H1 (cell line): ENCODE measurements around the gene MUC2. TPM values are rescaled to one million over a fixed set of nuclear protein-coding genes. Genes with fewer than 3 reads are reported as not detected.

Experiments
- CTCF ChIA-PET: fragments of 300-600 bp; sonication (Branson Sonifier 250); formaldehyde crosslinking; loops from one replicate; lab custom pipeline; 2021; ENCODE audit not compliant: partially characterized antibody; lab: Charles Lee
- POLR2A ChIA-PET: fragments of 300-600 bp; sonication (Branson Sonifier 250); formaldehyde crosslinking; loops from one replicate; lab custom pipeline; 2021; ENCODE audit warnings: inconsistent platforms; ENCODE audit not compliant: partially characterized antibody; lab: Charles Lee
- DNase-seq, 2 experiments: peaks; one replicate each; pipeline versions ENCODE4 v3.0.0 to v3.0.0-alpha.2; 2010 to 2022; ENCODE audit warnings: low spot score in 2 of 2, low read depth in 1 of 2, mixed read lengths in 1 of 2
- FAIRE-seq: peaks from 2 replicates; lab custom pipeline; 2011; peaks lifted over from hg19 to GRCh38; lab: Jason Lieb, UNC
- H2AFZ ChIP-seq: 2 replicates; pipeline ENCODE4 v1.8.1; 2012; ENCODE audit warnings: low read length, inconsistent platforms
- H2AK5ac ChIP-seq: 2 replicates; pipeline ENCODE4 v1.6.1; 2013; ENCODE audit warnings: low read depth, low read length
- H2BK120ac ChIP-seq: replicated peaks from 2 replicates; pipeline ENCODE3; 2013; ENCODE audit warnings: low read depth, low read length, inconsistent platforms
- H2BK12ac ChIP-seq: 2 replicates; pipeline ENCODE4 v1.6.1; 2013; ENCODE audit warnings: low read depth, low read length
- H2BK15ac ChIP-seq: 2 replicates; pipeline ENCODE4 v1.6.1; 2013; ENCODE audit warnings: low read length
- H2BK20ac ChIP-seq: 2 replicates; pipeline ENCODE4 v1.6.1; 2013; ENCODE audit warnings: low read length
- H2BK5ac ChIP-seq: 2 replicates; pipeline ENCODE4 v1.6.1; 2013; ENCODE audit warnings: low read depth, low read length
- H3K14ac ChIP-seq: 2 replicates; pipeline ENCODE4 v1.6.1; 2013; ENCODE audit warnings: inconsistent platforms; ENCODE audit not compliant: insufficient read length
- H3K18ac ChIP-seq: 2 replicates; pipeline ENCODE4 v1.6.1; 2013; ENCODE audit warnings: low read length; ENCODE audit errors: extremely low read depth
- H3K23ac ChIP-seq: 2 replicates; pipeline ENCODE4 v1.6.1; 2013; ENCODE audit warnings: inconsistent platforms; ENCODE audit not compliant: insufficient read length
- H3K23me2 ChIP-seq: 2 replicates; pipeline ENCODE4 v1.6.1; 2013; ENCODE audit warnings: low read depth, low read length
- H3K27ac ChIP-seq: 2 replicates; pipeline ENCODE4 v1.6.1; 2011; ENCODE audit warnings: low read depth, low read length, inconsistent platforms
- H3K27me3 ChIP-seq, 4 experiments: replicated peaks in 1 of 4; 1 replicate in 1 of 4; 2 replicates in 3 of 4; pipeline versions ENCODE4 v1.6.1 to v1.8.1; 2011 to 2013; ENCODE audit warnings: low read length in 3 of 4, mild to moderate bottlenecking in 3 of 4, inconsistent platforms in 2 of 4, mixed read lengths in 2 of 4, moderate library complexity in 1 of 4; ENCODE audit not compliant: control insufficient read depth in 3 of 4, insufficient read depth in 3 of 4; ENCODE audit errors: extremely low read depth in 1 of 4
- H3K36me3 ChIP-seq, 4 experiments: 2 replicates each; pipeline versions ENCODE4 v1.6.1 to v1.8.1; 2011 to 2013; ENCODE audit warnings: mild to moderate bottlenecking in 4 of 4, low read length in 3 of 4, moderate library complexity in 2 of 4, control low read depth in 1 of 4, inconsistent platforms in 1 of 4; ENCODE audit not compliant: insufficient read depth in 4 of 4, control insufficient read depth in 2 of 4
- H3K4ac ChIP-seq: replicated peaks from 2 replicates; pipeline ENCODE3; 2013; ENCODE audit warnings: low read length, low read depth, mixed read lengths, inconsistent platforms; ENCODE audit not compliant: insufficient read length
- H3K4me1 ChIP-seq, 4 experiments: replicated peaks in 1 of 4; 1 replicate in 1 of 4; 2 replicates in 3 of 4; pipeline versions ENCODE4 v1.6.1 to v1.8.1; 2011 to 2013; ENCODE audit warnings: low read length in 3 of 4, inconsistent platforms in 2 of 4, mixed read lengths in 1 of 4; ENCODE audit not compliant: insufficient read depth in 4 of 4, control insufficient read depth in 3 of 4
- H3K4me2 ChIP-seq, 2 experiments: 2 replicates each; pipeline versions ENCODE4 v1.6.1 to v1.8.1; 2011 to 2013; ENCODE audit warnings: low read depth in 2 of 2, low read length in 2 of 2, control low read depth in 1 of 2, inconsistent platforms in 1 of 2, mild to moderate bottlenecking in 1 of 2; ENCODE audit not compliant: insufficient read depth in 1 of 2
- H3K4me3 ChIP-seq, 4 experiments: fragments of 200-600, 300-600 bp in 1 of 4; sonication (generic), shearing (Covaris generic), sonication (Bioruptor Twin) in 1 of 4; 2 replicates each; pipeline versions ENCODE4 v1.5.1 to v1.8.1; 2011 to 2016; ENCODE audit warnings: low read length in 4 of 4, low read depth in 3 of 4, control low read depth in 2 of 4, inconsistent platforms in 2 of 4, mild to moderate bottlenecking in 2 of 4, mixed read lengths in 1 of 4, moderate library complexity in 1 of 4; ENCODE audit not compliant: insufficient read depth in 2 of 4; ENCODE audit errors: extremely low read depth in 1 of 4
- H3K56ac ChIP-seq: replicated peaks from 2 replicates; pipeline ENCODE3; 2013; ENCODE audit warnings: low read depth, mild to moderate bottlenecking, mixed read lengths, low read length, inconsistent platforms; ENCODE audit not compliant: insufficient read length
- H3K79me1 ChIP-seq: 2 replicates; pipeline ENCODE4 v1.6.1; 2013; ENCODE audit warnings: low read depth, low read length, control low read depth
- H3K79me2 ChIP-seq, 2 experiments: 2 replicates each; pipeline versions ENCODE4 v1.6.1 to v1.8.1; 2012 to 2013; ENCODE audit warnings: low read length in 2 of 2, mild to moderate bottlenecking in 2 of 2, inconsistent platforms in 1 of 2; ENCODE audit not compliant: insufficient read depth in 2 of 2, control insufficient read depth in 1 of 2
- H3K9ac ChIP-seq, 4 experiments: replicated peaks in 1 of 4; 1 replicate in 1 of 4; 2 replicates in 3 of 4; pipeline versions ENCODE4 v1.6.1 to v1.8.1; 2011 to 2013; ENCODE audit warnings: low read depth in 3 of 4, low read length in 3 of 4, control low read depth in 2 of 4, mild to moderate bottlenecking in 2 of 4, moderate library complexity in 2 of 4, inconsistent platforms in 1 of 4; ENCODE audit errors: extremely low read depth in 1 of 4
- H3K9me3 ChIP-seq, 2 experiments: 2 replicates each; pipeline versions ENCODE4 v1.6.1 to v1.8.1; 2012 to 2013; ENCODE audit warnings: mild to moderate bottlenecking in 2 of 2, moderate library complexity in 2 of 2, control low read depth in 1 of 2, inconsistent platforms in 1 of 2, low read depth in 1 of 2, low read length in 1 of 2, mixed read lengths in 1 of 2; ENCODE audit not compliant: insufficient read depth in 2 of 2
- H4K20me1 ChIP-seq, 2 experiments: replicated peaks in 1 of 2; 2 replicates each; pipeline versions ENCODE3 to v1.8.1; 2011 to 2013; ENCODE audit warnings: inconsistent platforms in 2 of 2, low read length in 2 of 2, mild to moderate bottlenecking in 1 of 2; ENCODE audit not compliant: insufficient read depth in 2 of 2, control insufficient read depth in 1 of 2
- H4K5ac ChIP-seq: 2 replicates; pipeline ENCODE4 v1.6.1; 2013; ENCODE audit warnings: low read length, low read depth, mixed read lengths, inconsistent platforms; ENCODE audit not compliant: insufficient read length
- H4K8ac ChIP-seq: 2 replicates; pipeline ENCODE4 v1.8.0; 2013; ENCODE audit warnings: mild to moderate bottlenecking, moderate library complexity, low read length, inconsistent platforms; ENCODE audit not compliant: insufficient read depth; ENCODE audit errors: extremely low read depth
- H4K91ac ChIP-seq: replicated peaks from 2 replicates; pipeline ENCODE3; 2013; ENCODE audit warnings: low read length, mixed read lengths, inconsistent platforms; ENCODE audit not compliant: insufficient read length
- BCL11A ChIP-seq, 2 experiments: IDR thresholded peaks; one replicate each; pipeline ENCODE4 v1.6.1; 2011; ENCODE audit warnings: low read depth in 2 of 2, low read length in 2 of 2, mild to moderate bottlenecking in 2 of 2
- JUN ChIP-seq: IDR thresholded peaks from 2 replicates; pipeline ENCODE4 v1.6.1; 2011; ENCODE audit warnings: low read depth, mild to moderate bottlenecking, improper control_type of control experiment, low read length
- NRF1 ChIP-seq: IDR thresholded peaks from 2 replicates; pipeline ENCODE4 v1.6.1; 2011; ENCODE audit warnings: mild to moderate bottlenecking, low read depth, low read length, improper control_type of control experiment
- POU5F1 ChIP-seq: IDR thresholded peaks from 2 replicates; pipeline ENCODE4 v1.6.1; 2011; ENCODE audit warnings: low read depth, mild to moderate bottlenecking, low read length, moderate library complexity
- RAD21 ChIP-seq, 2 experiments: IDR thresholded peaks in 1 of 2; conservative IDR thresholded peaks in 1 of 2; 2 replicates each; pipeline ENCODE4 v1.6.1; 2011; ENCODE audit warnings: low read depth in 2 of 2, low read length in 2 of 2, improper control_type of control experiment in 1 of 2, inconsistent platforms in 1 of 2, mild to moderate bottlenecking in 1 of 2, moderate library complexity in 1 of 2
- RBBP5 ChIP-seq: IDR thresholded peaks from 2 replicates; pipeline ENCODE4 v1.7.1; 2012; ENCODE audit warnings: low read depth, mild to moderate bottlenecking, inconsistent platforms, low read length, moderate library complexity, borderline replicate concordance
- SIX5 ChIP-seq: IDR thresholded peaks from 2 replicates; pipeline ENCODE4 v1.6.1; 2011; ENCODE audit warnings: mild to moderate bottlenecking, low read depth, low read length
- ZNF274 ChIP-seq: IDR thresholded peaks from 2 replicates; pipeline ENCODE4 v1.7.0; 2012; ENCODE audit warnings: low read length, borderline replicate concordance; ENCODE audit errors: extremely low read depth
- WGBS, 2 experiments: shearing (Covaris generic) in 1 of 2; methylation state at CpG; one replicate each; pipeline versions ENCODE4 v1.1.6 to v1.1.7; 2013 to 2015; ENCODE audit warnings: low lambda C conversion rate in 2 of 2, mixed read lengths in 2 of 2, inconsistent platforms in 1 of 2, low coverage in 1 of 2, missing lambda C conversion rate in 1 of 2; ENCODE audit not compliant: insufficient replicate concordance in 2 of 2, insufficient coverage in 1 of 2, insufficient read length in 1 of 2; ENCODE audit errors: extremely low coverage in 1 of 2, missing lambda C conversion rate in 1 of 2; 5-methylcytosine and 5-hydroxymethylcytosine counted together
- polyA plus RNA-seq, 7 experiments: library from polyadenylated mRNA; depleted of rRNA in 3 of 7; stranded (reverse) in 5 of 7; unstranded in 2 of 7; fragments of >200 nt in 5 of 7; fragments of 200-250 nt in 2 of 7; gene quantifications; 1 replicate in 5 of 7; 2 replicates in 1 of 7; 4 replicates in 1 of 7; pipeline versions ENCODE4 v1.2.1 to v1.2.3, GENCODE V29; 2011 to 2013; ENCODE audit warnings: missing spikeins in 2 of 7, mixed read lengths in 2 of 7
- total RNA-seq: library from RNA; stranded (reverse); fragmentation: NEBNext Ultra II Directional; extraction: Animal tissue kit (Norgen Biotek cat#: 25700); gene quantifications from 2 replicates; pipeline ENCODE4 v1.2.1, GENCODE V29; 2021

The MUC2 gene
- total and polyA plus RNA-seq, 2 of the 8 experiments (the other 6 are each of a cell fraction or from before 2014, with no cell fraction given) = not detected

DNA sequence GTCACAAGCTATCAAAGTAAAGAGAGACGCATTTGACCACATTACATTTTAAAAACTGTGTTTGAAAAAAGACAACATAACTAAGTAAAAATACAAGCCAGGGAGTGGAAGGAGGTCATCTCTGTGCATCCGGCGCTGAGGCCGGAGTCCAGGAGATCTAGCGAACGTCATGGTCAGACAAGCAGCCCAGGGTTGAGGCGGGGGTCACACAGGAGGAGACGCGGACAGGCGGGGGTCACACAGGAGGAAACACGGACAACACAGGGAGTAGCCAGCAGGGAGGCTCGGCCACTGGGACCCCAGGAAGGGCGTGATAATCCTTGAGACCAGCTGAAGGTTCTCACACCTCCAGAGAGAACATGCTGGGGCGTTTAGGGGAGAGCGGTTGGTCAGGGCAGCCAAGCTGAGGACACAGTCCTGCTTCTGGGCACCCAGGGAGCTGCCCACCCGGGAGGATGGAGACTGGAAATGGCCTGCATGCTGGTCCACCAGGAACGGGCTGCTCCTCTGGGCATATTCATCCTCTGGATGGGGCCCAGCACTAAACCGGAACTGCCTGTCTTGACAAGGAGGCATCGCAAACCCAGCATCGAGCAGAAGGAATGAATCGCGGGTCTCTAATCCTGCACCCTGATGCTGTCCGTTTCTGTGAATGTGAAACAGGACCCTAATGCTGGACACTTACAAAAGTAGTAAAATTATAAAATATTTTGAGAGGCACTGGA, 42.2 kb downstream of the MUC2 start:
- H3K4me3 ChIP-seq = no peak overlapping the region
- H3K4me2 ChIP-seq = no peak overlapping the region
- H2BK120ac ChIP-seq = no peak overlapping the region
- no peak overlapping the region for H4K91ac ChIP-seq
- H2AFZ ChIP-seq = no peak overlapping the region
- no peak overlapping the region for H3K56ac ChIP-seq
- H2BK12ac ChIP-seq = no peak overlapping the region
- H3K27ac ChIP-seq = no peak overlapping the region
- H4K8ac ChIP-seq = no peak overlapping the region
- DNase-seq (no peak), FAIRE-seq (no peak)
- H2BK20ac ChIP-seq = no peak overlapping the region
- H3K36me3 ChIP-seq = no peaks in the 10 kb centered on the region
- 85% methylated on average over 23 of the region's 23 CpGs; no CpG with 5 or more reads in 1 of the 2 experiments for WGBS, 2 experiments
- ChIA-PET CTCF (interaction anchor here (0.6 to 1.4 kb wide), 5 partner anchors 14 to 728 kb away, joined by 3 to 4 read pairs (median 3); no protein-coding TSS in a partner anchor), POLR2A (no interaction called here)
- no peak overlapping the region for H3K4ac ChIP-seq
- peaks cover 0 to 36% of the 10 kb centered on the region in 2 experiments; a peak in 3 of 4 replicates for H3K9me3 ChIP-seq
- H4K20me1 ChIP-seq = no peaks in the 10 kb centered on the region
- no peak overlapping the region for H3K14ac ChIP-seq
- H3K79me2 ChIP-seq = no peaks in the 10 kb centered on the region
- no peak overlapping the region for H3K9ac ChIP-seq
- H3K4me1 ChIP-seq = no peaks in the 10 kb centered on the region; a peak in 1 of 7 replicates
- no peaks in the 10 kb centered on the region for H3K23me2 ChIP-seq
- no peaks in the 10 kb centered on the region for H3K79me1 ChIP-seq
- H3K27me3 ChIP-seq = no peaks in the 10 kb centered on the region
- H2AK5ac ChIP-seq = no peak overlapping the region
- H4K5ac ChIP-seq = no peak overlapping the region
- H3K18ac ChIP-seq = no peak overlapping the region
- H2BK5ac ChIP-seq = no peak overlapping the region
- no peak overlapping the region for H3K23ac ChIP-seq
- H2BK15ac ChIP-seq = no peak overlapping the region
- no peak for TF ChIP-seq SIX5
- TF ChIP-seq ZNF274 = no peak
- no peak for TF ChIP-seq RBBP5
- no peak for TF ChIP-seq JUN
- no peak for TF ChIP-seq POU5F1
- no peak for TF ChIP-seq BCL11A (IDR thresholded peaks at IDR 0.05; ENCODE audit: low read depth in 2 of 2, low read length in 2 of 2)
- no peak for TF ChIP-seq RAD21 (IDR thresholded peaks at IDR 0.05 in 1 of 2, conservative IDR thresholded peaks at IDR 0.05 in 1 of 2; ENCODE audit: low read depth in 2 of 2, low read length in 2 of 2)
- TF ChIP-seq NRF1 = no peak
